ENCODE data around the gene ITSN2. TPM values are rescaled to one million over a fixed set of nuclear protein-coding genes. Genes with fewer than 3 reads are reported as not detected.

Gene ITSN2
- total RNA-seq, 1 experiment from 2014 or later, result 126 TPM

- H3K9me2 ChIP-seq (replicated peaks; ENCODE audit: insufficient read depth, low read length), result no peaks in the 10 kb centered on the region
These were observed 127.0 kb downstream of the ITSN2 start for GRCh38 chr2:24233321-24233720.

GRCh38 chr2:24231461-24231881, 128.9 kb downstream of the ITSN2 start:
- no peak overlapping the region for H2AFZ ChIP-seq (ENCODE audit: low read length)
- H3K9me3 ChIP-seq (ENCODE audit: low read length), result no peaks in the 10 kb centered on the region
- no peak overlapping the region for H3K9ac ChIP-seq (ENCODE audit: low read length)
- H3K4me3 ChIP-seq (ENCODE audit: low read length), result no peak overlapping the region
- no peak for DNase-seq
- peaks cover 11% of the 10 kb centered on the region for H3K4me1 ChIP-seq (ENCODE audit: low read length)
- no peaks in the 10 kb centered on the region for H4K20me1 ChIP-seq (ENCODE audit: insufficient read depth, low read depth, low read length)
- H3K27ac ChIP-seq (ENCODE audit: low read length), result no peak overlapping the region
- H3K79me2 ChIP-seq (ENCODE audit: low read length), result peaks cover 8% of the 10 kb centered on the region
- H3K36me3 ChIP-seq (ENCODE audit: insufficient read depth, low read length), result no peaks in the 10 kb centered on the region; the same call in 1 of the 2 replicates
- H3K4me2 ChIP-seq (ENCODE audit: low read depth, low read length, poor library complexity, severe bottlenecking), result no peak overlapping the region
- no peaks in the 10 kb centered on the region for H3K27me3 ChIP-seq (ENCODE audit: low read length)
- H3K9me2 ChIP-seq (replicated peaks; ENCODE audit: insufficient read depth, low read length), result no peaks in the 10 kb centered on the region

More at GRCh38 chr2:24233321-24233720, 127.0 kb downstream of the ITSN2 start:
- Histone ChIP-seq H3K9me3 (ENCODE audit: low read length) (no peaks in the 10 kb centered on the region), H3K36me3 (ENCODE audit: insufficient read depth, low read length) (peaks cover 4% of the 10 kb centered on the region; the same call in 1 of the 2 replicates), H3K9ac (ENCODE audit: low read length) (no peak overlapping the region), H3K27ac (ENCODE audit: low read length) (no peak overlapping the region), H3K4me1 (ENCODE audit: low read length) (peaks cover 11% of the 10 kb centered on the region), H3K79me2 (ENCODE audit: low read length) (peaks cover 6% of the 10 kb centered on the region), H3K4me3 (ENCODE audit: low read length) (no peak overlapping the region), H3K27me3 (ENCODE audit: low read length) (no peaks in the 10 kb centered on the region), H3K4me2 (ENCODE audit: low read depth, low read length, poor library complexity, severe bottlenecking) (no peak overlapping the region), H4K20me1 (ENCODE audit: insufficient read depth, low read depth, low read length) (no peaks in the 10 kb centered on the region), H2AFZ (ENCODE audit: low read length) (no peak overlapping the region)
- no peak for DNase-seq

DNA sequence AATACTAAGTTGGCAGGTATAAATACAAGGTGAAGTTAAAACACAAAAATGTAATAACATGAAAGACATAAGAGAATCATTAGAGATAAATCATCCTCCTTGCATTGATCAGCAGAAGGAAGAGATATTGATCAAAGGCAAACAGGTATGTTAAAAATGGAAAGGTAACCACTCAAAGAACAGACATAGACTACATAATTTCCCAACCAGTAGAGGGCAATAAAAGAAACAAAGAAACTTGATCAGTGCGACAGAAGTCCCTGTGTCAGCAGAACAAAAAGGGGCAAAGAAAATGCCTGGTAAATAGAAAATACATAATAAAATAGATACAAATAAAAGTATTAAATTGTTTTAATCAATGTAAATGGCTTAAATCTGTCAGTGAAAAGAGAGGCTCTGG, 131.9 kb downstream of the ITSN2 start:
- Histone ChIP-seq H3K4me2 (ENCODE audit: low read depth, low read length, poor library complexity, severe bottlenecking) (no peak overlapping the region), H3K4me3 (ENCODE audit: low read length) (no peak overlapping the region), H4K20me1 (ENCODE audit: insufficient read depth, low read depth, low read length) (no peaks in the 10 kb centered on the region), H3K27me3 (ENCODE audit: low read length) (no peaks in the 10 kb centered on the region), H3K4me1 (ENCODE audit: low read length) (no peaks in the 10 kb centered on the region), H3K9me2 (replicated peaks; ENCODE audit: insufficient read depth, low read length) (no peaks in the 10 kb centered on the region), H3K9me3 (ENCODE audit: low read length) (no peaks in the 10 kb centered on the region), H3K79me2 (ENCODE audit: low read length) (peaks cover 5% of the 10 kb centered on the region), H3K27ac (ENCODE audit: low read length) (no peak overlapping the region), H3K9ac (ENCODE audit: low read length) (no peak overlapping the region), H3K36me3 (ENCODE audit: insufficient read depth, low read length) (no peaks in the 10 kb centered on the region; the same call in 1 of the 2 replicates), H2AFZ (ENCODE audit: low read length) (no peak overlapping the region)
- peak; percentile 65 for DNase-seq

DNA sequence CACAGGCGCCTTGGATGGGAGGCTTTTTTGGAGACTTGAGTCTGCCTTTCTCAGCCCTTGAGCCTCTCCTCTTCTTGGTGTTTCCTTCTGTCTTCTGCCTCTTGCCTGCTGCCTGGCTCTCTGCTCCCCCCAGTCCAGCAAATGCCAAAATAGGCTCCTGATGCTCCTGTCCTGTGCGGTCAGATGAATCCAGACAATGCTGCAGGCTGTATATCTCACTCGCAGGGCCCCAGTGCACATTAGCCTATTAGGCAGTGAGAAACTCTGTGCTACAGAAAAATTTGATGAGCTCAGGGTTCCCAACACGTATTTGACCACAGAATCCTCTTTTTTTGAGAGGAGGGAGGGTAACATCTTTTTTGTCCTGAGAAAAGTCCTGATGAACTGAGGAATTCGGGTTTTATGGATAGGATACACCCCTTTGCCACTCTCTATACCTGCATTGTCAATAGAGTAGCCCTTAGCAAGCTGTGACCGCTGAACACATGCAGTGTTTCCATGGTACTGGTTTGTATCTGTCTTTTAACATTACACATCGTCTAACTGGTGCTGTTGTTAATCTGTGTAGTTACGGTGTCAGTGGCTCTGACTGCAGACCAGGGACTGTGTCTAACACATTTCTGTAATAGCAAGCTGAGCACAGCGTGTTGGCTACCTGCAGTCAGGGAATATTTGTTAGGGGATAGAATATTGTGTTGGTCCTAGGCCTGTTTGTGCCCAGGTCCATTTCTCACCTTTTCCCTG, 134.7 kb downstream of the ITSN2 start:
- Histone ChIP-seq H3K36me3 (ENCODE audit: insufficient read depth, low read length) (peaks cover 4% of the 10 kb centered on the region; the same call in 1 of the 2 replicates), H2AFZ (ENCODE audit: low read length) (no peak overlapping the region), H3K4me1 (ENCODE audit: low read length) (no peaks in the 10 kb centered on the region), H3K9me2 (replicated peaks; ENCODE audit: insufficient read depth, low read length) (no peaks in the 10 kb centered on the region), H4K20me1 (ENCODE audit: insufficient read depth, low read depth, low read length) (no peaks in the 10 kb centered on the region), H3K4me3 (ENCODE audit: low read length) (no peak overlapping the region), H3K9me3 (ENCODE audit: low read length) (no peaks in the 10 kb centered on the region), H3K27me3 (ENCODE audit: low read length) (no peaks in the 10 kb centered on the region), H3K79me2 (ENCODE audit: low read length) (peaks cover 5% of the 10 kb centered on the region; the same call in 1 of the 2 replicates), H3K9ac (ENCODE audit: low read length) (no peak overlapping the region), H3K27ac (ENCODE audit: low read length) (no peak overlapping the region), H3K4me2 (ENCODE audit: low read depth, low read length, poor library complexity, severe bottlenecking) (no peak overlapping the region)
- no peak for DNase-seq

DNA sequence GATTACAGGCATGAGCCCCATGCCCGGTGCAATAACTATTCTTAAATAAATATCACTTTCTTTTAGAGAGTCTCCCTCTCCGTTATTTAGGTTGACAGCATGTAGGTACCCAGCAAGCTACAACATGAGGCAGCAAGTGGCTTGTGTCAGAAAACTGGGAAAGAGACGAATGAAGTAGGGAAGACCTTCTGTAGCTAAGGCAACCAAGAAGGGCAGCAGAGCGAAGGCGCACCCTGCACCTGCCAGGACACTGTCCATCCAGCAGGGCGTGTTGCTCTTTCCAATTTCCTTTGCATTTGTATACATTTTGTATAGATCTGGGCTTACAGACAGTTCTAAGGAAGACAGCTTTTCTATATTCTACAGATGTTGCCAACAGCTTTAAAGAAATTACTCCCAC, 137.4 kb downstream of the ITSN2 start:
- H3K9ac ChIP-seq (ENCODE audit: low read length), result no peak overlapping the region
- no peaks in the 10 kb centered on the region for H4K20me1 ChIP-seq (ENCODE audit: insufficient read depth, low read depth, low read length)
- H3K79me2 ChIP-seq (ENCODE audit: low read length), result peaks cover 3% of the 10 kb centered on the region; the same call in 1 of the 2 replicates
- no peak overlapping the region for H3K4me3 ChIP-seq (ENCODE audit: low read length)
- no peaks in the 10 kb centered on the region for H3K9me2 ChIP-seq (replicated peaks; ENCODE audit: insufficient read depth, low read length)
- no peak overlapping the region for H3K27ac ChIP-seq (ENCODE audit: low read length)
- H3K36me3 ChIP-seq (ENCODE audit: insufficient read depth, low read length), result peaks cover 16% of the 10 kb centered on the region; the same call in 1 of the 2 replicates
- DNase-seq, result no peak
- H3K4me1 ChIP-seq (ENCODE audit: low read length), result no peaks in the 10 kb centered on the region
- no peak overlapping the region for H2AFZ ChIP-seq (ENCODE audit: low read length)
- no peaks in the 10 kb centered on the region for H3K9me3 ChIP-seq (ENCODE audit: low read length)
- no peak overlapping the region for H3K4me2 ChIP-seq (ENCODE audit: low read depth, low read length, poor library complexity, severe bottlenecking)
- H3K27me3 ChIP-seq (ENCODE audit: low read length), result no peaks in the 10 kb centered on the region

DNA sequence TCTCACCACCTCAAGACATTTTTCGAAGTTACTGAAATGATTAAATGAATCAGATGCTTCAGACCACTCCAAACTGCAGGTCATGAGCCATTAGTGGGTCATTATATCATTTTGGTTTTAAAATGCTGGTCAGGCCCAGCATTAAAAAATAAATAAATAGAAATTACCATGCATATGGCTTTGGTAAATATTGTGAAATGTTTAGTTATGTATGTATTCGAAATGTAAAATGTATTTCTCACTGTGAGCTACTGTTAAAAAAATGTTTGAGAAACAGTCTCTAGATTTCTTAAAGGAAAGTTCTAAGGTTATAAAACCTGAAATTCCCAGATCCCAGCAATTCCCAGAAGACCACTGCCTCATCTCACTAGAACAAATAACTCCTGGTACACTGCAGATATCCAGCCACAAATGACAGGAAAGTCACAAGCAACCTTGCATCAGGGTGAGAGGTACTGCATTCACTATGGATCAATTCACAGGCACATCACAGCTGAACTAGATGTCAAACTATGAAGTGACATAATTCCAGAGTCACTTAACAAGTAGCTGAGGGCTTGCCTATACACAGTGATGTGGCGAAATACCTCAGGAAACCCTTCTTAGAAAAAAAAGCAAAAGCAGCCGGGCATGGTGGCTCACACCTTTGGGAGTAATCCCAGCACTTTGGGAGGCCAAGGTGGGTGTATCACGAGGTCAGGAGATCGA, 138.8 kb downstream of the ITSN2 start:
- H3K27ac ChIP-seq (ENCODE audit: low read length), result no peak overlapping the region
- peaks cover 21% of the 10 kb centered on the region; the same call in 1 of the 2 replicates for H3K36me3 ChIP-seq (ENCODE audit: insufficient read depth, low read length)

GRCh38 chr2:24220554-24221291, 139.6 kb downstream of the ITSN2 start:
- Histone ChIP-seq H3K9me3 (ENCODE audit: low read length) (no peaks in the 10 kb centered on the region), H3K27me3 (ENCODE audit: low read length) (no peaks in the 10 kb centered on the region), H3K9ac (ENCODE audit: low read length) (no peak overlapping the region), H3K9me2 (replicated peaks; ENCODE audit: insufficient read depth, low read length) (no peaks in the 10 kb centered on the region), H3K4me1 (ENCODE audit: low read length) (peaks cover 3% of the 10 kb centered on the region), H3K36me3 (ENCODE audit: insufficient read depth, low read length) (peaks cover 27% of the 10 kb centered on the region), H3K4me3 (ENCODE audit: low read length) (no peak overlapping the region), H3K27ac (ENCODE audit: low read length) (no peak overlapping the region), H2AFZ (ENCODE audit: low read length) (no peak overlapping the region), H3K4me2 (ENCODE audit: low read depth, low read length, poor library complexity, severe bottlenecking) (no peak overlapping the region), H3K79me2 (ENCODE audit: low read length) (no peaks in the 10 kb centered on the region), H4K20me1 (ENCODE audit: insufficient read depth, low read depth, low read length) (no peaks in the 10 kb centered on the region)
- DNase-seq, result no peak

More for the DNA sequence above, 138.8 kb downstream of the ITSN2 start:
- Histone ChIP-seq H3K4me2 (ENCODE audit: low read depth, low read length, poor library complexity, severe bottlenecking) (no peak overlapping the region), H3K79me2 (ENCODE audit: low read length) (no peaks in the 10 kb centered on the region), H3K9ac (ENCODE audit: low read length) (no peak overlapping the region), H3K9me3 (ENCODE audit: low read length) (no peaks in the 10 kb centered on the region), H3K27me3 (ENCODE audit: low read length) (no peaks in the 10 kb centered on the region), H2AFZ (ENCODE audit: low read length) (no peak overlapping the region), H3K9me2 (replicated peaks; ENCODE audit: insufficient read depth, low read length) (no peaks in the 10 kb centered on the region), H3K4me1 (ENCODE audit: low read length) (no peaks in the 10 kb centered on the region), H4K20me1 (ENCODE audit: insufficient read depth, low read depth, low read length) (no peaks in the 10 kb centered on the region), H3K4me3 (ENCODE audit: low read length) (no peak overlapping the region)
- DNase-seq, result no peak

DNA sequence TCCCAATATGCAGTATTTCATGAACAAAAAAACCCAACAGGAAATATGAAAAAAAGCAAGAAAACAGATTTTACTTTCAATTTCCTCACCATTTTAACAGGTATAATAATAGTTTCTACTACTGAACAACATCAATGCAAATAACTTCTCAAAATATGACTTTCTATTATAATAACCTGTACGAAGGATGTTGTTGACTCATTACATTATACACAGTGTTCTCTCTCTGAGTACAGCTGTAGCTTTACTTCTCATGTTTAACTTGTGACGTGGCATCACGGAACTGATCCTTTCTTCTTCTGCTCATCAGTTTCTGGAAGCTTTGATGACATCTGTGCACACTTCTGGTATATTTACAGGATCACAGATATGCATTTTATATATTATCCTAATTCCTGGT, 145.5 kb downstream of the ITSN2 start:
- Histone ChIP-seq H3K79me2 (ENCODE audit: low read length) (no peaks in the 10 kb centered on the region), H2AFZ (ENCODE audit: low read length) (no peak overlapping the region), H3K9ac (ENCODE audit: low read length) (no peak overlapping the region), H3K4me2 (ENCODE audit: low read depth, low read length, poor library complexity, severe bottlenecking) (no peak overlapping the region), H3K9me2 (replicated peaks; ENCODE audit: insufficient read depth, low read length) (no peaks in the 10 kb centered on the region), H3K36me3 (ENCODE audit: insufficient read depth, low read length) (peaks cover 46% of the 10 kb centered on the region), H3K9me3 (ENCODE audit: low read length) (no peaks in the 10 kb centered on the region), H3K27me3 (ENCODE audit: low read length) (no peaks in the 10 kb centered on the region), H3K4me3 (ENCODE audit: low read length) (no peak overlapping the region), H3K27ac (ENCODE audit: low read length) (peak overlapping the region; percentile 42), H4K20me1 (ENCODE audit: insufficient read depth, low read depth, low read length) (no peaks in the 10 kb centered on the region), H3K4me1 (ENCODE audit: low read length) (peaks cover 10% of the 10 kb centered on the region)
- DNase-seq, result no peak

Measured in Karpas-422 (cell line).